ENCODE data around the gene TTC3. TPM values are rescaled to one million over a fixed set of nuclear protein-coding genes. Genes with fewer than 3 reads are reported as not detected.

TTC3 gene
- total and polyA plus RNA-seq, 10 of the 15 experiments (the other 5 are each of a cell fraction or from before 2014, with no cell fraction given) = 23.1 to 94.9 (median 72.7) TPM

DNA sequence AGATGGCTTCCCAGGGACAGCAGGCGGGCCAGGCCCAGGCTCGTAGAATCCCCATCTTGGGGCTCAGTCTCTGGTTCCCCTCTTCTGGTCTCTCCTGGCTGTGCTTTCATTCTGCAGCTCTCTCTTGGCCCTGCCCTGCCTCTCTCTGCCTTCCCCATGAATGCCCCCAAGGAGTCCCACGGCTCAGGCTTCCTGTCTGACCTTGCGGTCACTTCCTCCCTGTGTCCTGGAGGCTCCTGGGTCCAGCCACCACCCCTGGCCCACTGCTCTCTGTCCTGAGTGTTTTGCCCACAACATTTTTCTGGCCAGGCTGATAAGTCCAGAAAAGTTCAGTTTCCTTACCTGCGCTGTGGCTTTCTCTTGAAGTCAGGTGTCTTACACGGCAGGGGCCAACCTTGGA, 29.2 kb upstream of the TTC3 start (continued):
- TF ChIP-seq, protein P1, sequence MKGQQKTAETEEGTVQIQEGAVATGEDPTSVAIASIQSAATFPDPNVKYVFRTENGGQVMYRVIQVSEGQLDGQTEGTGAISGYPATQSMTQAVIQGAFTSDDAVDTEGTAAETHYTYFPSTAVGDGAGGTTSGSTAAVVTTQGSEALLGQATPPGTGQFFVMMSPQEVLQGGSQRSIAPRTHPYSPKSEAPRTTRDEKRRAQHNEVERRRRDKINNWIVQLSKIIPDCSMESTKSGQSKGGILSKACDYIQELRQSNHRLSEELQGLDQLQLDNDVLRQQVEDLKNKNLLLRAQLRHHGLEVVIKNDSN (IDR thresholded peaks at IDR 0.05; ENCODE audit: borderline replicate concordance, extremely low read length, insufficient read depth, low read depth, low read length) = no peak
- TF ChIP-seq ZNF24 (IDR thresholded peaks at IDR 0.05) (no peak), NFIC (IDR thresholded peaks at IDR 0.05; ENCODE audit: low read depth, low read length) (no peak), TCF12 (IDR thresholded peaks at IDR 0.05; ENCODE audit: low read depth, low read length) (no peak), WRNIP1 (IDR thresholded peaks at IDR 0.05; ENCODE audit: borderline replicate concordance, low read depth, low read length) (no peak), SRF (IDR thresholded peaks at IDR 0.05; ENCODE audit: low read depth in 2 of 2, low read length in 2 of 2) (no peak), NRF1 (conservative IDR thresholded peaks at IDR 0.05; ENCODE audit: low read depth, low read length) (no peak)
- TF ChIP-seq, protein P2, sequence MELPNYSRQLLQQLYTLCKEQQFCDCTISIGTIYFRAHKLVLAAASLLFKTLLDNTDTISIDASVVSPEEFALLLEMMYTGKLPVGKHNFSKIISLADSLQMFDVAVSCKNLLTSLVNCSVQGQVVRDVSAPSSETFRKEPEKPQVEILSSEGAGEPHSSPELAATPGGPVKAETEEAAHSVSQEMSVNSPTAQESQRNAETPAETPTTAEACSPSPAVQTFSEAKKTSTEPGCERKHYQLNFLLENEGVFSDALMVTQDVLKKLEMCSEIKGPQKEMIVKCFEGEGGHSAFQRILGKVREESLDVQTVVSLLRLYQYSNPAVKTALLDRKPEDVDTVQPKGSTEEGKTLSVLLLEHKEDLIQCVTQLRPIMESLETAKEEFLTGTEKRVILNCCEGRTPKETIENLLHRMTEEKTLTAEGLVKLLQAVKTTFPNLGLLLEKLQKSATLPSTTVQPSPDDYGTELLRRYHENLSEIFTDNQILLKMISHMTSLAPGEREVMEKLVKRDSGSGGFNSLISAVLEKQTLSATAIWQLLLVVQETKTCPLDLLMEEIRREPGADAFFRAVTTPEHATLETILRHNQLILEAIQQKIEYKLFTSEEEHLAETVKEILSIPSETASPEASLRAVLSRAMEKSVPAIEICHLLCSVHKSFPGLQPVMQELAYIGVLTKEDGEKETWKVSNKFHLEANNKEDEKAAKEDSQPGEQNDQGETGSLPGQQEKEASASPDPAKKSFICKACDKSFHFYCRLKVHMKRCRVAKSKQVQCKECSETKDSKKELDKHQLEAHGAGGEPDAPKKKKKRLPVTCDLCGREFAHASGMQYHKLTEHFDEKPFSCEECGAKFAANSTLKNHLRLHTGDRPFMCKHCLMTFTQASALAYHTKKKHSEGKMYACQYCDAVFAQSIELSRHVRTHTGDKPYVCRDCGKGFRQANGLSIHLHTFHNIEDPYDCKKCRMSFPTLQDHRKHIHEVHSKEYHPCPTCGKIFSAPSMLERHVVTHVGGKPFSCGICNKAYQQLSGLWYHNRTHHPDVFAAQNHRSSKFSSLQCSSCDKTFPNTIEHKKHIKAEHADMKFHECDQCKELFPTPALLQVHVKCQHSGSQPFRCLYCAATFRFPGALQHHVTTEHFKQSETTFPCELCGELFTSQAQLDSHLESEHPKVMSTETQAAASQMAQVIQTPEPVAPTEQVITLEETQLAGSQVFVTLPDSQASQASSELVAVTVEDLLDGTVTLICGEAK (IDR thresholded peaks at IDR 0.05; ENCODE audit: borderline replicate concordance) = no peak

DNA sequence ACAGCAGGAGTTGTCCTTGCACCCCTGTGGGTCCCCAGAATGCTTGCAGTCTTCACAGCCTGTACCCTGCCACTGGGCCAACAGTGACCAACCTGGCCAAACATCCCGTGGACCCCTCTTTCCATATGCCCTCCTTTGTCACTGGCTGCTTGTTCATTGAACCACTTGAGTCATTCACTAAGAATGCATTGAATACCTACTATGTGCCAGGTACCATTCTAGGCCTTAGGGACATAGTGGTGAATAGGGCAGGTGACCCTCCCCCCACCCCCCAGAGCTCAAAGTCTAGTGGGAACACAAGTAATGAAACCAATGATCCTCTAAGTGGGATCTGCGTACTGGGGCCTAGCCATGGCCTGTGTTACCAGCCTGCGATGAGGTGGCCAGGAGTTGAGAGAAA, 28.4 kb upstream of the TTC3 start:
- H3K4me2 ChIP-seq (ENCODE audit: control insufficient read depth, insufficient read depth) = no peak overlapping the region
- in situ Hi-C loops (cut with MboI) = no loop called here
- BruUV-seq (replicated peaks) = no TSS peak
- H3K36me3 ChIP-seq (ENCODE audit: control insufficient read depth in 2 of 2, insufficient read depth in 2 of 2, low read length in 1 of 2) = no peaks in the 10 kb centered on the region
- WGBS (ENCODE audit: insufficient coverage, insufficient replicate concordance, low lambda C conversion rate, missing lambda C conversion rate) = 71% methylated on average over 3 of the region's 3 CpGs
- ChIA-PET CTCF (no interaction called here), SMC1A (ENCODE audit: uncharacterized antibody, unreplicated experiment) (no interaction called here), RAD21 (ENCODE audit: unreplicated experiment) (no interaction called here), POLR2A (no interaction called here)
- no peak overlapping the region for H3K9ac ChIP-seq (ENCODE audit: control insufficient read depth, insufficient read depth, low read length)
- H4K20me1 ChIP-seq (ENCODE audit: control insufficient read depth, insufficient read depth) = no peaks in the 10 kb centered on the region
- FAIRE-seq = no peak
- ATAC-seq = no peak
- H2AFZ ChIP-seq (ENCODE audit: control insufficient read depth, low read depth, low read length) = no peak overlapping the region
- no peaks in the 10 kb centered on the region; a peak in 1 of 4 replicates for H3K27me3 ChIP-seq (replicated peaks in 1 of 2; ENCODE audit: control insufficient read depth in 2 of 2, insufficient read depth in 2 of 2, low read length in 1 of 2)
- 0 out of 2 replicates have a peak, but pooled peaks cover 3% of the 10 kb centered on the region for H3K4me1 ChIP-seq (ENCODE audit: control insufficient read depth, insufficient read depth, low read length)
- H3K4me3 ChIP-seq = no peak overlapping the region
- intact Hi-C loops (cut with micrococcal nuclease; ENCODE audit: unreplicated experiment) = no loop called here
- H3K9me3 ChIP-seq (replicated peaks; ENCODE audit: control insufficient read depth, insufficient read depth, low read length) = no peaks in the 10 kb centered on the region
- DNase-seq (ENCODE audit: low read depth, low spot score) = no peak
- H3K79me2 ChIP-seq (ENCODE audit: control insufficient read depth, insufficient read depth, low read length) = no peaks in the 10 kb centered on the region
- no peak overlapping the region for H3K27ac ChIP-seq (ENCODE audit: control insufficient read depth, insufficient read depth)
- TF ChIP-seq YBX1 (IDR thresholded peaks at IDR 0.05) (no peak), STAT1 (conservative IDR thresholded peaks at IDR 0.05) (no peak), SUPT20H (IDR thresholded peaks at IDR 0.05; ENCODE audit: borderline replicate concordance, control insufficient read depth, low read depth, low read length) (no peak), FOXM1 (IDR thresholded peaks at IDR 0.05; ENCODE audit: low read depth, low read length) (no peak)
- TF ChIP-seq, protein P3, sequence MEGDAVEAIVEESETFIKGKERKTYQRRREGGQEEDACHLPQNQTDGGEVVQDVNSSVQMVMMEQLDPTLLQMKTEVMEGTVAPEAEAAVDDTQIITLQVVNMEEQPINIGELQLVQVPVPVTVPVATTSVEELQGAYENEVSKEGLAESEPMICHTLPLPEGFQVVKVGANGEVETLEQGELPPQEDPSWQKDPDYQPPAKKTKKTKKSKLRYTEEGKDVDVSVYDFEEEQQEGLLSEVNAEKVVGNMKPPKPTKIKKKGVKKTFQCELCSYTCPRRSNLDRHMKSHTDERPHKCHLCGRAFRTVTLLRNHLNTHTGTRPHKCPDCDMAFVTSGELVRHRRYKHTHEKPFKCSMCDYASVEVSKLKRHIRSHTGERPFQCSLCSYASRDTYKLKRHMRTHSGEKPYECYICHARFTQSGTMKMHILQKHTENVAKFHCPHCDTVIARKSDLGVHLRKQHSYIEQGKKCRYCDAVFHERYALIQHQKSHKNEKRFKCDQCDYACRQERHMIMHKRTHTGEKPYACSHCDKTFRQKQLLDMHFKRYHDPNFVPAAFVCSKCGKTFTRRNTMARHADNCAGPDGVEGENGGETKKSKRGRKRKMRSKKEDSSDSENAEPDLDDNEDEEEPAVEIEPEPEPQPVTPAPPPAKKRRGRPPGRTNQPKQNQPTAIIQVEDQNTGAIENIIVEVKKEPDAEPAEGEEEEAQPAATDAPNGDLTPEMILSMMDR (IDR thresholded peaks at IDR 0.05 in 2 of 3, conservative IDR thresholded peaks at IDR 0.05 in 1 of 3; ENCODE audit: control insufficient read depth in 2 of 3, extremely low read depth in 1 of 3, insufficient read depth in 1 of 3, low read depth in 3 of 3, low read length in 3 of 3) = no peak
- TF ChIP-seq, protein P4, sequence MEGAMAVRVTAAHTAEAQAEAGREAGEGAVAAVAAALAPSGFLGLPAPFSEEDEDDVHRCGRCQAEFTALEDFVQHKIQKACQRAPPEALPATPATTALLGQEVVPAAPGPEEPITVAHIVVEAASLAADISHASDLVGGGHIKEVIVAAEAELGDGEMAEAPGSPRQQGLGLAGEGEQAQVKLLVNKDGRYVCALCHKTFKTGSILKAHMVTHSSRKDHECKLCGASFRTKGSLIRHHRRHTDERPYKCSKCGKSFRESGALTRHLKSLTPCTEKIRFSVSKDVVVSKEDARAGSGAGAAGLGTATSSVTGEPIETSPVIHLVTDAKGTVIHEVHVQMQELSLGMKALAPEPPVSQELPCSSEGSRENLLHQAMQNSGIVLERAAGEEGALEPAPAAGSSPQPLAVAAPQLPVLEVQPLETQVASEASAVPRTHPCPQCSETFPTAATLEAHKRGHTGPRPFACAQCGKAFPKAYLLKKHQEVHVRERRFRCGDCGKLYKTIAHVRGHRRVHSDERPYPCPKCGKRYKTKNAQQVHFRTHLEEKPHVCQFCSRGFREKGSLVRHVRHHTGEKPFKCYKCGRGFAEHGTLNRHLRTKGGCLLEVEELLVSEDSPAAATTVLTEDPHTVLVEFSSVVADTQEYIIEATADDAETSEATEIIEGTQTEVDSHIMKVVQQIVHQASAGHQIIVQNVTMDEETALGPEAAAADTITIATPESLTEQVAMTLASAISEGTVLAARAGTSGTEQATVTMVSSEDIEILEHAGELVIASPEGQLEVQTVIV (IDR thresholded peaks at IDR 0.05; ENCODE audit: borderline replicate concordance, partially characterized antibody) = no peak

Data from GM12878 (cell line).